GM04503 (cell line): Measurements from ENCODE around the gene TEAD4.

Experiments
- DNase-seq: peaks from one replicate; pipeline ENCODE4 v3.0.0-alpha.2; 2012; ENCODE audit warnings: low read depth

Gene TEAD4

GRCh38 chr12:3002646-3003045 is 43.4 kb downstream of the TEAD4 start:
- no peak for DNase-seq

- DNase-seq, result no peak
Measured at GRCh38 chr12:3003357-3003992, 44.3 kb downstream of the TEAD4 start.

- DNase-seq, result no peak
Measured at GRCh38 chr12:3004655-3005565, 45.7 kb downstream of the TEAD4 start.

GRCh38 chr12:3005736-3006135 is 46.5 kb downstream of the TEAD4 start:
- no peak for DNase-seq

- DNase-seq, result no peak
Measured at GRCh38 chr12:3009780-3010179, 50.6 kb downstream of the TEAD4 start.

GRCh38 chr12:3010214-3010930 is 51.2 kb downstream of the TEAD4 start:
- DNase-seq, result no peak

GRCh38 chr12:3012786-3013185 is 53.6 kb downstream of the TEAD4 start:
- DNase-seq, result no peak

GRCh38 chr12:3014641-3015040 is 55.4 kb downstream of the TEAD4 start:
- DNase-seq, result no peak

GRCh38 chr12:3015356-3015755 is 56.2 kb downstream of the TEAD4 start:
- no peak for DNase-seq

GRCh38 chr12:3016191-3016590 is 57.0 kb downstream of the TEAD4 start:
- no peak for DNase-seq

GRCh38 chr12:3017281-3017680 is 58.1 kb downstream of the TEAD4 start:
- no peak for DNase-seq

GRCh38 chr12:3018284-3019004 is 59.2 kb downstream of the TEAD4 start:
- DNase-seq, result no peak

GRCh38 chr12:3019005-3019680 is 59.9 kb downstream of the TEAD4 start:
- no peak for DNase-seq

- DNase-seq, result no peak
Measured at GRCh38 chr12:3020399-3020798, 61.2 kb downstream of the TEAD4 start.

- DNase-seq, result no peak
Measured at GRCh38 chr12:3020850-3021435, 61.7 kb downstream of the TEAD4 start.

GRCh38 chr12:3022411-3022810 is 63.2 kb downstream of the TEAD4 start:
- no peak for DNase-seq

GRCh38 chr12:3022961-3023360 is 63.8 kb downstream of the TEAD4 start:
- DNase-seq, result no peak

- no peak for DNase-seq
Measured at GRCh38 chr12:3028108-3028507, 68.9 kb downstream of the TEAD4 start.

- no peak for DNase-seq
Measured at GRCh38 chr12:3030821-3031429, 71.7 kb downstream of the TEAD4 start.

- no peak for DNase-seq
Measured at GRCh38 chr12:3032161-3032560, 73.0 kb downstream of the TEAD4 start.
